Right cardiac atrium (tissue), 5 donors: Measurements from ENCODE around the gene NOL8. TPM values are rescaled to one million over a fixed set of nuclear protein-coding genes. Genes with fewer than 3 reads are reported as not detected.

Experiments
- ATAC-seq, 2 donors: fragments of 200-7000 bp; cut with Tn5 transposase; one replicate each; pipeline versions ENCODE4 v1.8.0 to v1.9.1; 2020; ENCODE audit warnings: moderate library complexity in 2 of 2, mild to moderate bottlenecking in 1 of 2
- DNase-seq, 3 donors: peaks; one replicate each; pipeline ENCODE4 v3.0.0-alpha.2; 2020
- H3K27ac ChIP-seq: one replicate; pipeline ENCODE4 v1.5.1; 2013; ENCODE audit warnings: mild to moderate bottlenecking, low read length, control low read depth, moderate library complexity
- H3K27me3 ChIP-seq: one replicate; pipeline ENCODE4 v1.6.1; 2013; ENCODE audit not compliant: control insufficient read depth, insufficient read depth
- H3K4me1 ChIP-seq: one replicate; pipeline ENCODE4 v1.6.1; 2013; ENCODE audit warnings: low read length; ENCODE audit not compliant: control insufficient read depth, insufficient read depth
- H3K4me3 ChIP-seq: one replicate; pipeline ENCODE4 v1.5.1; 2013; ENCODE audit warnings: low read length, control low read depth
- H3K9me3 ChIP-seq: one replicate; pipeline ENCODE4 v1.6.1; 2013; ENCODE audit warnings: low read length; ENCODE audit not compliant: control insufficient read depth
- WGBS: extraction: QIAGEN DNeasy Blood & Tissue Kit; methylation state at CpG from one replicate; pipeline ENCODE4 v1.1.7; 2013; 5-methylcytosine and 5-hydroxymethylcytosine counted together
- intact Hi-C, 4 donors: fragments of 100-400 bp; cut with DNase I; formaldehyde crosslinking; loops; one replicate each; pipeline versions ENCODE4 v1.11.0 to v1.14.0; 2022 to 2023
- microRNA-seq, 2 donors: library from miRNA; unstranded; fragments of <30 nt; microRNA quantifications; one replicate each; pipeline ENCODE4 v1.2.0, GENCODE V29; 2020 to 2021
- polyA plus RNA-seq: library from polyadenylated mRNA; stranded (reverse); fragments of 200-250 nt; gene quantifications from one replicate; pipeline ENCODE4 v1.2.3, GENCODE V29; 2013
- total RNA-seq, 4 donors: library from RNA; stranded (reverse); fragmentation: NEBNext Ultra II Directional; extraction: Animal tissue kit (Norgen Biotek cat#: 25700); gene quantifications; one replicate each; pipeline ENCODE4 v1.2.1, GENCODE V29; 2021
- donor health status: healthy with polysubstance abuse.
- donor health status: DM: no; HTN: yes; CAD: no.
- donor health status: DM: no; HTN: no; CAD: no.
- donor health status: DM: no; HTN: yes; CAD: no; lungs with severe emphysema.
- donor health status: DM: yes; HTN: yes; CAD: no.

The NOL8 gene
- total and polyA plus RNA-seq, 5 donors = 10.9 to 19.0 (median 16.0) TPM

DNA sequence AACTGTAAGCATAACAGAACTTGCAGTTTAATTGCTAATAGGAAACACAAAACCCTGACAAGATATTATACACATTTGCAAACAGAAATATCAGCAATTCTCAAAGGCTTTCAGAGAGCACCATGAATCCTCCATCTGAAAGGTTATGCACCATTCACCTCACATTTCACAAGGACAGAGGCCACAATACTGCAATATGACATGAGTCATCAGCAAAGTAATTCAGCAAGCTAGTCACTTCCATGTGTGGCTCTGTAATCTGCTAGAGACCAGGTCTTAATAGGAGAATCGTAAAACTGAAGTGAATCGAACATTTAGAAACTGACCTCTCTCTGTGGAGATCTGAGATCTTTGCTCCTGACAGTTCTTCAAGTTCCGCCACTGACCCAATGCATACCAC lies 60.0 kb downstream of the NOL8 start:
- Histone ChIP-seq H3K4me1 (no peaks in the 10 kb centered on the region), H3K9me3 (no peaks in the 10 kb centered on the region), H3K27me3 (no peaks in the 10 kb centered on the region), H3K27ac (no peak overlapping the region), H3K4me3 (no peak overlapping the region)
- intact Hi-C loops = no loop called here
- DNase-seq = no peak
- WGBS = 95% methylated on average over 3 of the region's 3 CpGs
- no peak for ATAC-seq

DNA sequence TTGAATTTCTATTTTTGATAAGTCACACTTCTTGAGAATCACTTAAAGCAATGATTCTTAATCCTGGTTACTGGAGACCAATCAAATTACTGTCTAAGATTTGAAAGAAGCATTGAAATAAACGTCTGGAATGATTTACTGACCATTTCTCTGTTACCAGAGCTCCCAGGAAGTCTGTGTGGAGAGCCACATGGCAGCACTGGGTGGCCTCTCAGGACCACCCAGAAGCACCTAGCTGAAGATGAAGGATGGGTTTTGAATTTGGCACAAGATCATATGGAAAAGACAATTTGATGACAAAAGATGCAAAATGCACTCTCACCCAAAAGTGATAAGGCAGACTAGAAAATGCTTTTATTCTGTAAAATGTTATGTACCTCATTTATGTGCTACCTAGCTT lies 62.0 kb downstream of the NOL8 start:
- intact Hi-C loops = no loop called here
- WGBS = 45% methylated on average over 1 of the region's 1 CpG
- no peak overlapping the region for H3K27ac ChIP-seq

DNA sequence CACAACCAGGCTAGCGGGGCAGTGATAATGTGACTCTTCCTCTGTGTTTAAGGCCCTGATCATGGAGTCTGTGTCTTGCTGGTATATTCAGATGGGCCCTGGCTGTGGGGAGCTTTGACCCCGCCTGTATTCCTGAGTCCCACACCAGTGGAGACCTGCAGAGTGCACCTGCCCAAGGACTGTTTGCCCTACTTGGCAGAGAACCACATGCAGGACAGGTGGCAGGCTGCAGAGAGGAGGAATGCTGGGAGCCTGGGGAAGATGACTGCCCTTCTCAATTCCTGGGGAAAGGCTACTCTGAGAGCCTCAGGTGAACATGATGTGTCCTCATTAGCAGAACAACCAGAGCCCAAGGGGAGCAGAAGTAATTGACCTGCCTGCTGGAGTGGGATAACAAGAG lies 67.8 kb downstream of the NOL8 start:
- Histone ChIP-seq H3K4me1 (no peaks in the 10 kb centered on the region), H3K27ac (no peak overlapping the region), H3K4me3 (no peak overlapping the region), H3K9me3 (no peaks in the 10 kb centered on the region), H3K27me3 (no peaks in the 10 kb centered on the region)
- WGBS = 93% methylated on average over 2 of the region's 2 CpGs
- DNase-seq = no peak
- ATAC-seq = no peak
- intact Hi-C loops = no loop called here

More for the DNA sequence above, 62.0 kb downstream of the NOL8 start:
- Histone ChIP-seq H3K4me3 (no peak overlapping the region), H3K4me1 (no peaks in the 10 kb centered on the region), H3K27me3 (no peaks in the 10 kb centered on the region), H3K9me3 (no peaks in the 10 kb centered on the region)
- DNase-seq = no peak
- no peak for ATAC-seq

DNA sequence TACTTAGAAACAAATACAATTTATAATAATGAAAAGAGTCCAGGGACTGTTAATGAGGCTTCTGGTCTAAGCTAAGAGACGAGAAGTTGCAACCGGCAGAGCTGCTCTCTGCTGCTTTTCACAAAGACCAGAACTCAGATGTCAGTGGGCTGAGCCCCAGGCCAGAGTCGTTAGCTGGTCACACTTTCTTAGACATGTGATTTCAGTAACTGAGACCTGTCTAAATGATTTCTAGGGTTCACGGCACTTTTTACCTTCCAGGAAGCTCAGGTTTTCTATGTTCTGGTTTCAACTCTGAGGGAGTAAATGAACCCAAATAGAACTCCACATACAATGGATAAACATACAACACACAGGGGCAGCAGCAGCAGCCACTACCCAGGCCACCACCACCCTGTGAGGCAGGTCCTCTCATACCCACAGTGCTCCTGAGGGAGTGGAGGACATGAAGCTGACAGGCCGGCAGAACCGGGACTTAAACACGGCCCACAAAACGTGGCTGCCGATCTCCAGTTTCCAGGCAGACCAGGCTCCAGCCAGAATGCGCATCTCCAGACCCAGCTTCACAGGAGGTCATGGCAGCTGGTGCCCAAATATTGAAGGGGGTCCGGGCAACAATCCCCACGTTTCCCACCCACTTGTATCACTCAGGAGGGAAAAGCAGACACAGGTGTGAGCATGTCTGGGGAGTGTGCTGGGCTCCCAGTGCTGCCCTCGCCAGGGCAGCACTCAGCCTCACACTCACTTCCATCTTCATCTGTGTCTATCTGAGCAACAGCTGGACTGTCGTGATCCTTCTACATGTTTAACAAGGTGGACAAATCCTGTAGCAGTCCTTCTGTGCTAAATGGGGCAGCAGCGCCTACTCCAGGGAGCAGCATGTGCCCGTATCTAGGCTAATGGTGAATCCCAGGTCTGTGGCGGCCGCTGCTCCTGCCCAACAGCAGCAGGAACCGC lies 70.5 kb downstream of the NOL8 start:
- ATAC-seq = no peak
- intact Hi-C loops = no loop called here
- Histone ChIP-seq H3K4me1 (no peaks in the 10 kb centered on the region), H3K4me3 (no peak overlapping the region), H3K27ac (no peak overlapping the region), H3K9me3 (no peaks in the 10 kb centered on the region), H3K27me3 (no peaks in the 10 kb centered on the region)
- DNase-seq = no peak
- WGBS = 85% methylated on average over 19 of the region's 19 CpGs

DNA sequence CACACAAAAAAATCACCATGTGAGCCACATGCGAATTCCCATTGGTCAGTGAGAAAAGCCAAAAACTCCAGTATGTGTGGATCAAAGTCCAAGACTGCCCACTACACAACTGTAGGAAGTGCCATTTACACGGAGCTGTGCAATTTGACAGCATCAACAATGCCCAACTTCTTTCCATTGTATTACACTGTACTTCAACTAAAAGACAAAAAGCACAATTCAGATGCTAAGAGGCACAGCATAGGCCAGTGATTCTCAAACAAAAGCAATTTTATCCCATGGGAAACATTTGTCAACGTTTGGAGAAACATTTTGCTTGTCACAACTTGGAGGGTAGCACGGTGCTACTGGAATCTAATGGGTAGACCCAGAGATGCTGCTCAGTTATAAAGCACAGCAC lies 71.5 kb downstream of the NOL8 start:
- H3K4me1 ChIP-seq = no peaks in the 10 kb centered on the region
- no peak for ATAC-seq
- 68% methylated on average over 4 of the region's 4 CpGs for WGBS

DNA sequence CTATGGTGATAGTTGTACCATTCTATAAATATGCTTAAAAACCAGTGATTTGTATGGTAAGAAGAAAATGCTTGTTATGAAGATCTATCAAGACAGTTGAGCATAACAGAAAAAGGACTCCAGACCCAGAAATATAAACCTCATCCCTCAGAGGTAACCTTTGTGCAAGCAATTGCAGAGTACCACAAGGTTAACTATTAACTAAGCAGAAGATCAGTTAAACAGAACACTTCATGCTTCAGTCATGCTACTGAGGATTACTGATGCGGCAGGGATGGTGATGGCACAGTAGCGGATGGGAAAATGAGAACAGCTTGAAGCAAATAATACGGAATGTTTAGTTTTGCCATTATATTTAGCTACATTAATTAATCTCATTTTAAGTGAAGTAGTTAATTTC lies 77.2 kb downstream of the NOL8 start:
- no peaks in the 10 kb centered on the region for H3K9me3 ChIP-seq
- 95% methylated on average over 3 of the region's 3 CpGs for WGBS
- H3K4me1 ChIP-seq = no peaks in the 10 kb centered on the region
- intact Hi-C loops = loop anchor here in 1 of 4 donors (10.0 kb wide), 1 partner anchor 113 kb away; no protein-coding TSS in a partner anchor
- no peak overlapping the region for H3K4me3 ChIP-seq
- H3K27ac ChIP-seq = no peak overlapping the region
- ATAC-seq = no peak
- DNase-seq = no peak
- no peaks in the 10 kb centered on the region for H3K27me3 ChIP-seq

More for the DNA sequence above, 71.5 kb downstream of the NOL8 start:
- intact Hi-C loops = no loop called here
- no peaks in the 10 kb centered on the region for H3K27me3 ChIP-seq
- H3K4me3 ChIP-seq = no peak overlapping the region
- no peak for DNase-seq
- H3K27ac ChIP-seq = no peak overlapping the region
- no peaks in the 10 kb centered on the region for H3K9me3 ChIP-seq

Small RNAs within 50 kb of the gene (microRNA-seq; reads per million reads assigned to microRNA genes)
- gene MIR3651 = 0 to 0.54 reads per million in 2 donors

Other genes with a start within 250 kb of the NOL8 start
- 10 to 100 TPM; 31.5 to 33.6 (median 32.8) TPM for gene SPTLC1, start 209.9 kb downstream of the NOL8 start, total RNA-seq
- 21.1 TPM for gene SPTLC1, start 209.9 kb downstream of the NOL8 start, polyA plus RNA-seq
- gene IARS1, start 31.7 kb downstream of the NOL8 start, total RNA-seq = 10 to 100 TPM; 46.4 to 67.2 (median 55.1) TPM
- 16.5 TPM for gene IARS1, start 31.7 kb downstream of the NOL8 start, polyA plus RNA-seq
- gene CENPP, start 603 bp upstream of the NOL8 start, total RNA-seq = 1 to 10 TPM; 2.0 to 4.0 (median 3.0) TPM
- 2.0 TPM for gene CENPP, start 603 bp upstream of the NOL8 start, polyA plus RNA-seq
- 10 to 100 TPM; 27.7 to 45.0 (median 36.9) TPM for gene OGN, start 79.2 kb upstream of the NOL8 start, total RNA-seq
- 18.6 TPM for gene OGN, start 79.2 kb upstream of the NOL8 start, polyA plus RNA-seq
- gene OMD, start 99.1 kb upstream of the NOL8 start, total RNA-seq = 10 to 100 TPM; 13.5 to 19.6 (median 15.7) TPM
- 11.7 TPM for gene OMD, start 99.1 kb upstream of the NOL8 start, polyA plus RNA-seq
- 10 to 100 TPM in 2 of 4 donors, 1 to 10 TPM in 2; 7.9 to 18.8 (median 11.4) TPM for gene ASPN, start 157.2 kb upstream of the NOL8 start, total RNA-seq
- 7.0 TPM for gene ASPN, start 157.2 kb upstream of the NOL8 start, polyA plus RNA-seq
- 10 to 100 TPM; 11.1 to 17.6 (median 13.5) TPM for gene ECM2, start 210.6 kb upstream of the NOL8 start, total RNA-seq
- gene ECM2, start 210.6 kb upstream of the NOL8 start, polyA plus RNA-seq = 10.8 TPM